ENCODE measurements around the gene KSR1.
"Not testable (repeated sequence)": the region's sequence is repeated elsewhere in the genome, so short reads cannot be mapped to it uniquely, and the experiment has no call there.

KSR1 gene

GRCh38 chr17:27636005-27636520 is 179.8 kb downstream of the KSR1 start:
- not testable (repeated sequence) for H3K9me3 ChIP-seq (ENCODE audit: insufficient read depth, low read depth, low read length); H3K4me1 ChIP-seq (ENCODE audit: insufficient read depth, low read length); H3K9ac ChIP-seq (ENCODE audit: low read depth, low read length); H3K27me3 ChIP-seq (ENCODE audit: insufficient read depth, low read length); H3K36me3 ChIP-seq (ENCODE audit: insufficient read depth, low read length); H3K4me3 ChIP-seq (ENCODE audit: low read length); H3K27ac ChIP-seq (ENCODE audit: low read depth, low read length)
- WGBS = 92% methylated on average over 3 of the region's 3 CpGs

DNA sequence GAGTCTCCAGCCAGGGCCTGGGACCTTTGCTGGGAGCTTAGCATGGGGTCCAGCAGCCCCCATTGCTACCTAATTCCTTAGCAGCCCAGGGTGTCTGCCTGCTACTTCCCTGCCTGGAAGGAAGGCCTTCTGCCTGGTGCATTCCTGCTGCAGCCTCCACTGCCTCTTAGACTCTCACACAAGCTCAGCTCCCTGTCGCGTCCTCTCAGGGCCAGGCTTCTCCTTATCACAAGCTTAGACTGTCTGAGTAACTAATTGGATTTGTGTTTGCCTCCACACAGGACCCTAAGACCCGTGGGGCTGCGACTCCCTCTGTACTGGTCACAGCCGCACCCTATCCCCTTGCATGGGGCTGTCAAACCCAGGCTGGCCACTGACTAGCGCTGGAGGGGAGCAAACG is 181.6 kb downstream of the KSR1 start:
- H3K4me3 ChIP-seq (ENCODE audit: low read length); H3K36me3 ChIP-seq (ENCODE audit: insufficient read depth, low read length); H3K4me1 ChIP-seq (ENCODE audit: insufficient read depth, low read length); H3K27ac ChIP-seq (ENCODE audit: low read depth, low read length); H3K9me3 ChIP-seq (ENCODE audit: insufficient read depth, low read depth, low read length); H3K9ac ChIP-seq (ENCODE audit: low read depth, low read length); H3K27me3 ChIP-seq (ENCODE audit: insufficient read depth, low read length): not testable (repeated sequence)
- 97% methylated on average over 5 of the region's 7 CpGs for WGBS

DNA sequence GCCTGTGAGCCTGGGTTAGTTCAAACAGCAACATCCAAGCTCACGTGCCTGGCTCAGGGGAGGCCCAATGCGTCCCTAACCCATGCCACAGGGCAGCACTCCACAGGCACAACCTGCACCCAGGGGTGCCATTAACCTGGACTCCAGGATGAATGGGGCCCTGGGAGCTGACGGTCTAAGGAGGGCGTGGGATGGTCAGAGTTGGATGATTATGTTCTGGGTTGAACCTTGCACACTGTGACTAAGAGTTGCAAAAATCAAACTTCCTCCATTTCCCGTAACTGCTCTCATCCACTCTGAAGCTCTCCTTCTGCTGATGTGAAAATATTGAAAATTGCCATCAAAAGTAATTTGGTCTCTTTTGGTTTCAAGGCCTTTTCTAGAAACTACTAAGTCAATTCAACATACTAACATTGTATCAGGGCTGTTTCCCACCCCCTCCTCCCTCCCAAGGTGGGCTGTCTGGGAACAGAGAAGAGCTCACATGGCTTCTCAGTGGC is 182.2 kb downstream of the KSR1 start:
- not testable (repeated sequence) for H3K27me3 ChIP-seq (ENCODE audit: insufficient read depth, low read length); H3K27ac ChIP-seq (ENCODE audit: low read depth, low read length); H3K9ac ChIP-seq (ENCODE audit: low read depth, low read length); H3K4me3 ChIP-seq (ENCODE audit: low read length); H3K36me3 ChIP-seq (ENCODE audit: insufficient read depth, low read length); H3K4me1 ChIP-seq (ENCODE audit: insufficient read depth, low read length); H3K9me3 ChIP-seq (ENCODE audit: insufficient read depth, low read depth, low read length)
- WGBS = 100% methylated on average over 1 of the region's 5 CpGs

- no peaks in the 10 kb centered on the region for H3K27me3 ChIP-seq (ENCODE audit: insufficient read depth, low read length)
- no peaks in the 10 kb centered on the region for H3K4me1 ChIP-seq (ENCODE audit: insufficient read depth, low read length)
- no peaks in the 10 kb centered on the region for H3K36me3 ChIP-seq (ENCODE audit: insufficient read depth, low read length)
- H3K4me3 ChIP-seq (ENCODE audit: low read length) = no peak overlapping the region
- H3K9me3 ChIP-seq (ENCODE audit: insufficient read depth, low read depth, low read length) = no peaks in the 10 kb centered on the region
- H3K27ac ChIP-seq (ENCODE audit: low read depth, low read length) = no peak overlapping the region
- WGBS = 91% methylated on average over 4 of the region's 4 CpGs
- no peak overlapping the region for H3K9ac ChIP-seq (ENCODE audit: low read depth, low read length)
These were observed 184.5 kb downstream of the KSR1 start for GRCh38 chr17:27640790-27641189.

DNA sequence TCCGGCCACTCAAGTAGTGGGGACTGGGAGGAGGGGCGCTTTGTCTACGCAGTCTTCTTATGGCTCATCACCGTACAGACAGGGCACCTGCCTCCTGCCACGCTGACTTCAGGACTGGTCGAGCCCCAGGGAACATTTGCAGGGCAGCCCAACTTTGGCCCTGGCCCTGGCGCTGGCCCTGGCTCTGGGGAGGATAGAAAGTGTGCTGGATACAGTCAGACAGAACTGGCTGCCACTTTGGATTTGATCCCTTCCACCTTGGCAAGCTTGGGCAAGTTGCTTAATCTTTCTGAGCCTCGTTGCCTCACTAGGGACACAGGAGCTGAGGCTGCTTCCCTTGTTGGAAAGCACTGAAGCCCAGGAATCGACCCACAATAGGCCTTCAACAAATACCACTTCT is 188.3 kb downstream of the KSR1 start:
- Histone ChIP-seq H3K9me3 (ENCODE audit: insufficient read depth, low read depth, low read length) (no peaks in the 10 kb centered on the region), H3K9ac (ENCODE audit: low read depth, low read length) (no peak overlapping the region), H3K27ac (ENCODE audit: low read depth, low read length) (no peak overlapping the region), H3K36me3 (ENCODE audit: insufficient read depth, low read length) (no peaks in the 10 kb centered on the region), H3K27me3 (ENCODE audit: insufficient read depth, low read length) (no peaks in the 10 kb centered on the region), H3K4me1 (ENCODE audit: insufficient read depth, low read length) (no peaks in the 10 kb centered on the region), H3K4me3 (ENCODE audit: low read length) (no peak overlapping the region)
- 94% methylated on average over 8 of the region's 9 CpGs for WGBS

DNA sequence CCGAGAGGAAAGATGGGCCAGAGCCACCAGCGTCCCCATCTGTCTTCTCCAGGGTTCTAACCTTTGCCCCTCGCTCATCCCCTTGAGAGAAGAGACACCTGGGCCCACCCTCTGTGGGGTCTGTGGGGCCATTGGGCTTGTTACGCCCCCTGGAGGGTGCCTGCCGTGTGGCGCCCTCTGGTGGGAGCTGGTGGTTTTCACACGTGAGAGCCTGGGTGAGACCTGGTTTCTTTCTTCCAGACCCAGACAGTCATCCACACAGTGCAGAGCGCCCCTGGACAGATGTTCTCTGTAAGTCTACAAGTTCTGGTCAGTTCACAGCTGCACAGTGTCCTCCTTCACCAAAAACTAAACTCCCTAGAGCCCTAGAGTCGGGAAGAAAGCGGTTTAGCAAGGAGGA is 189.4 kb downstream of the KSR1 start:
- 76% methylated on average over 2 of the region's 10 CpGs for WGBS
- not testable (repeated sequence) for H3K4me1 ChIP-seq (ENCODE audit: insufficient read depth, low read length); H3K4me3 ChIP-seq (ENCODE audit: low read length); H3K9me3 ChIP-seq (ENCODE audit: insufficient read depth, low read depth, low read length); H3K36me3 ChIP-seq (ENCODE audit: insufficient read depth, low read length); H3K27me3 ChIP-seq (ENCODE audit: insufficient read depth, low read length); H3K27ac ChIP-seq (ENCODE audit: low read depth, low read length); H3K9ac ChIP-seq (ENCODE audit: low read depth, low read length)

DNA sequence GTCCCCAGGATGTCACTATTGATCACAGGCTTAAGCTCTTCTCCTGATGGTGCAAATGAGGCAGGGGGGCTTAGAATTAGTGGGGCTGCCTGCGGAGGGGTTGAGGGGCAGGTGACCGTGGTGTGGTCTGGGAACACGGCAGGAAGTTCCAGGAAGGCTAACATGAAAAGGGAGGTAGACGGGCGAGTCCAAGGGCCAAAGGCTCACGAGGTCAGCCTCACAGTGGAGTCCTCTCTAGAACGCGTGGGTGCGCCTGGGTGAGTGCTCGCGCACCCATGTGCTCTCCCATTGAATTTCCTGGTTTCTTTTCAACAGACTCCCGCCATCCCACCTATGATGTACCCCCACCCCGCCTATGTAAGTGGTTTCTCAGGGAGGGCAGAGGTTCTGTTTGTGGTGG is 190.0 kb downstream of the KSR1 start:
- no peaks in the 10 kb centered on the region for H3K27me3 ChIP-seq (ENCODE audit: insufficient read depth, low read length)
- no peak overlapping the region for H3K4me3 ChIP-seq (ENCODE audit: low read length)
- no peaks in the 10 kb centered on the region for H3K4me1 ChIP-seq (ENCODE audit: insufficient read depth, low read length)
- no peak overlapping the region for H3K27ac ChIP-seq (ENCODE audit: low read depth, low read length)
- WGBS = 95% methylated on average over 12 of the region's 13 CpGs
- no peaks in the 10 kb centered on the region for H3K9me3 ChIP-seq (ENCODE audit: insufficient read depth, low read depth, low read length)
- no peak overlapping the region for H3K9ac ChIP-seq (ENCODE audit: low read depth, low read length)
- no peaks in the 10 kb centered on the region for H3K36me3 ChIP-seq (ENCODE audit: insufficient read depth, low read length)

- Histone ChIP-seq H3K9ac (ENCODE audit: low read depth, low read length) (no peak overlapping the region), H3K27ac (ENCODE audit: low read depth, low read length) (no peak overlapping the region), H3K9me3 (ENCODE audit: insufficient read depth, low read depth, low read length) (no peaks in the 10 kb centered on the region), H3K4me1 (ENCODE audit: insufficient read depth, low read length) (no peaks in the 10 kb centered on the region), H3K36me3 (ENCODE audit: insufficient read depth, low read length) (no peaks in the 10 kb centered on the region), H3K4me3 (ENCODE audit: low read length) (no peak overlapping the region), H3K27me3 (ENCODE audit: insufficient read depth, low read length) (no peaks in the 10 kb centered on the region)
- 88% methylated on average over 9 of the region's 9 CpGs for WGBS
These were observed 191.5 kb downstream of the KSR1 start for GRCh38 chr17:27647765-27648164.

GRCh38 chr17:27649111-27649571 is 192.9 kb downstream of the KSR1 start:
- not testable (repeated sequence) for H3K9me3 ChIP-seq (ENCODE audit: insufficient read depth, low read depth, low read length); H3K4me1 ChIP-seq (ENCODE audit: insufficient read depth, low read length); H3K27me3 ChIP-seq (ENCODE audit: insufficient read depth, low read length); H3K9ac ChIP-seq (ENCODE audit: low read depth, low read length); H3K36me3 ChIP-seq (ENCODE audit: insufficient read depth, low read length); H3K4me3 ChIP-seq (ENCODE audit: low read length); H3K27ac ChIP-seq (ENCODE audit: low read depth, low read length)
- WGBS = 61% methylated on average over 5 of the region's 5 CpGs

DNA sequence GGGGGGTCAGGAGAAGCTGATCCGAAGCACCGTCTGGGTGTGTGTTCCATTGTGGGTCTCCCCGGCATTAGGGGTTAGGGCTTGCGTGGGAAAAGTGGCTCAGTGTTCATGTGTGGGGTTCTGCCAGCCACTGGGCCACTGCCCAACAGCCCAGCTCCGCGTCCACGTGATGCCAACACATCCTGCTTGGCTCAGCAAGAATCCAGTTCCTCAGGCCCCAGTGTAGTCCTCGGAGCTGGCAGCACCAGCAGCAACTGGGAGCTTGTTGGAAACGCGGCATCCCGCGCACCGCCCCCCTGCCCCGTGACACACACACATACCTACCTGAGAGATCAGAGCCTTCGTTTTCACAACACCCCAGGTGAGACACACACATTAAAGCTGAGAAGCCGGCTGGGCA is 193.7 kb downstream of the KSR1 start:
- no peaks in the 10 kb centered on the region for H3K9me3 ChIP-seq (ENCODE audit: insufficient read depth, low read depth, low read length)
- H3K27me3 ChIP-seq (ENCODE audit: insufficient read depth, low read length) = no peaks in the 10 kb centered on the region
- H3K36me3 ChIP-seq (ENCODE audit: insufficient read depth, low read length) = no peaks in the 10 kb centered on the region
- 94% methylated on average over 16 of the region's 16 CpGs for WGBS
- no peaks in the 10 kb centered on the region for H3K4me1 ChIP-seq (ENCODE audit: insufficient read depth, low read length)
- no peak overlapping the region for H3K27ac ChIP-seq (ENCODE audit: low read depth, low read length)
- no peak overlapping the region for H3K4me3 ChIP-seq (ENCODE audit: low read length)
- H3K9ac ChIP-seq (ENCODE audit: low read depth, low read length) = no peak overlapping the region

- Histone ChIP-seq H3K4me3 (ENCODE audit: low read length) (no peak overlapping the region), H3K9me3 (ENCODE audit: insufficient read depth, low read depth, low read length) (no peaks in the 10 kb centered on the region), H3K9ac (ENCODE audit: low read depth, low read length) (no peak overlapping the region), H3K4me1 (ENCODE audit: insufficient read depth, low read length) (no peaks in the 10 kb centered on the region), H3K27me3 (ENCODE audit: insufficient read depth, low read length) (no peaks in the 10 kb centered on the region), H3K27ac (ENCODE audit: low read depth, low read length) (no peak overlapping the region), H3K36me3 (ENCODE audit: insufficient read depth, low read length) (no peaks in the 10 kb centered on the region)
- 89% methylated on average over 11 of the region's 11 CpGs for WGBS
These were observed 194.6 kb downstream of the KSR1 start for GRCh38 chr17:27650836-27651235.
